Osteoblast (primary cell): ENCODE data around the gene HSD17B1. TPM values are rescaled to one million over a fixed set of nuclear protein-coding genes. Genes with fewer than 3 reads are reported as not detected.

Experiments
- DNase-seq: peaks from one replicate; pipeline ENCODE4 v3.0.0; 2011; ENCODE audit warnings: low spot score, mixed read lengths; ENCODE audit not compliant: insufficient read length; ENCODE audit errors: missing footprints
- H2AFZ ChIP-seq: 2 replicates; pipeline ENCODE4 v1.6.0; 2011; ENCODE audit warnings: mild to moderate bottlenecking, low read length
- H3K27ac ChIP-seq: 2 replicates; pipeline ENCODE4 v1.5.1; 2011; ENCODE audit warnings: mild to moderate bottlenecking, low read depth, low read length, moderate library complexity
- H3K27me3 ChIP-seq: 2 replicates; pipeline ENCODE4 v1.6.0; 2012; ENCODE audit warnings: mild to moderate bottlenecking, control low read depth, inconsistent platforms, low read length, moderate library complexity; ENCODE audit not compliant: insufficient read depth
- H3K36me3 ChIP-seq: 2 replicates; pipeline ENCODE4 v1.5.1; 2011; ENCODE audit warnings: mild to moderate bottlenecking, low read length, control low read depth, moderate library complexity; ENCODE audit not compliant: insufficient read depth
- H3K4me1 ChIP-seq: 2 replicates; pipeline ENCODE4 v1.5.1; 2011; ENCODE audit warnings: mild to moderate bottlenecking, low read length, control low read depth, moderate library complexity; ENCODE audit not compliant: insufficient read depth
- H3K4me2 ChIP-seq: 2 replicates; pipeline ENCODE4 v1.6.0; 2011; ENCODE audit warnings: mild to moderate bottlenecking, low read length; ENCODE audit not compliant: insufficient read depth
- H3K4me3 ChIP-seq: fragments of 200-600 bp; sonication (generic); 3 replicates; pipeline ENCODE4 v1.5.1; 2012; ENCODE audit warnings: mild to moderate bottlenecking, low read length, inconsistent platforms; ENCODE audit not compliant: insufficient read depth
- H3K79me2 ChIP-seq: 2 replicates; pipeline ENCODE4 v1.6.0; 2012; ENCODE audit warnings: mild to moderate bottlenecking, low read length, control low read depth, inconsistent platforms; ENCODE audit not compliant: insufficient read depth
- H3K9me3 ChIP-seq: 2 replicates; pipeline ENCODE4 v1.5.1; 2011; ENCODE audit warnings: low read depth, low read length, control low read depth
- H4K20me1 ChIP-seq: 2 replicates; pipeline ENCODE4 v1.6.0; 2012; ENCODE audit warnings: mild to moderate bottlenecking, low read length, control low read depth; ENCODE audit not compliant: insufficient read depth
- CTCF ChIP-seq: IDR thresholded peaks from 2 replicates; pipeline ENCODE4 v1.5.1; 2011; ENCODE audit warnings: mild to moderate bottlenecking, low read depth, low read length, moderate library complexity; ENCODE audit errors: extremely low read depth
- total RNA-seq: library from RNA; depleted of rRNA; stranded (reverse); fragments of >200 nt; gene quantifications from 2 replicates; pipeline ENCODE4 v1.2.3, GENCODE V29; 2012

HSD17B1 gene
- total RNA-seq, 1 donor, result 1.1 TPM

GRCh38 chr17:42520540-42520951, 32.2 kb upstream of the HSD17B1 start:
- peak; percentile 19 for DNase-seq
- Histone ChIP-seq H3K36me3 (peaks cover 4% of the 10 kb centered on the region), H3K27ac (peak overlapping the region; percentile 100), H3K4me3 (peak overlapping the region; percentile 23), H3K27me3 (no peaks in the 10 kb centered on the region), H3K4me1 (peaks cover 72% of the 10 kb centered on the region), H3K4me2 (peak overlapping the region; percentile 73), H3K9me3 (no peaks in the 10 kb centered on the region), H3K79me2 (no peaks in the 10 kb centered on the region), H4K20me1 (no peaks in the 10 kb centered on the region), H2AFZ (no peak overlapping the region)
- peak; percentile 26 for TF ChIP-seq CTCF

DNA sequence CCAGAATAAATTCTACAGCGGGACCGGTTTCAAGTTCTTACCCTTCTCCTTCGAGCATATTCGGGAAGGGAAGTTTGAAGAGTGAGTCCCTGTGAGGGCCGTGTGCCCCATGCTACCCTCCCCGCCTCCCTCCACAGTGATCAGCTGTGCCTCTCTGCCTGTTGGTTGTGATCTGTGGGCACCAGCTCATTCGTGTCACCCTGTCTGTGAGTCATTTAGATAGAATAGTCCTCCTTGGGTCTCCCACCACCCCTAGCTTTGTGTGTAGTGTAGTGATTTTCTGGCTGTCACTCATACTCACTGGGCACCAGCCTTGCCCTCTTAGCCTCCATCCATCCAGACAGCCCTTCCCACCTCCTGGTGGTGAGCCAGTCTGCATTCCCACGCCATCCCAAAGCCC, 31.7 kb upstream of the HSD17B1 start:
- no peak overlapping the region for H2AFZ ChIP-seq
- peak; percentile 72 for DNase-seq
- H3K79me2 ChIP-seq, result no peaks in the 10 kb centered on the region
- H4K20me1 ChIP-seq, result no peaks in the 10 kb centered on the region
- H3K27me3 ChIP-seq, result no peaks in the 10 kb centered on the region
- H3K4me1 ChIP-seq, result peaks cover 77% of the 10 kb centered on the region
- no peak overlapping the region for H3K4me3 ChIP-seq
- H3K36me3 ChIP-seq, result peaks cover 4% of the 10 kb centered on the region
- no peaks in the 10 kb centered on the region for H3K9me3 ChIP-seq
- TF ChIP-seq CTCF, result no peak
- peak overlapping the region; percentile 73 for H3K4me2 ChIP-seq
- peak overlapping the region; percentile 100 for H3K27ac ChIP-seq

GRCh38 chr17:42521666-42522262, 31.0 kb upstream of the HSD17B1 start:
- H3K79me2 ChIP-seq, result no peaks in the 10 kb centered on the region
- H3K4me2 ChIP-seq, result peak overlapping the region; percentile 73
- no peaks in the 10 kb centered on the region for H3K27me3 ChIP-seq
- peak; percentile 59 for DNase-seq
- H3K4me3 ChIP-seq, result no peak overlapping the region
- H3K9me3 ChIP-seq, result no peaks in the 10 kb centered on the region
- peak overlapping the region; percentile 100 for H3K27ac ChIP-seq
- H3K36me3 ChIP-seq, result no peaks in the 10 kb centered on the region
- H4K20me1 ChIP-seq, result no peaks in the 10 kb centered on the region
- H3K4me1 ChIP-seq, result peaks cover 82% of the 10 kb centered on the region
- no peak for TF ChIP-seq CTCF
- H2AFZ ChIP-seq, result no peak overlapping the region

- no peak for TF ChIP-seq CTCF
- H3K4me3 ChIP-seq, result no peak overlapping the region
- no peaks in the 10 kb centered on the region for H3K9me3 ChIP-seq
- H3K79me2 ChIP-seq, result no peaks in the 10 kb centered on the region
- peak; percentile 36 for DNase-seq
- no peak overlapping the region for H2AFZ ChIP-seq
- no peak overlapping the region for H3K4me2 ChIP-seq
- H3K4me1 ChIP-seq, result peaks cover 85% of the 10 kb centered on the region
- H3K27ac ChIP-seq, result peak overlapping the region; percentile 100
- H4K20me1 ChIP-seq, result no peaks in the 10 kb centered on the region
- no peaks in the 10 kb centered on the region for H3K36me3 ChIP-seq
- no peaks in the 10 kb centered on the region for H3K27me3 ChIP-seq
Measured at GRCh38 chr17:42522263-42522790, 30.4 kb upstream of the HSD17B1 start.
